Common myeloid progenitor, CD34-positive (primary cell): ENCODE results near the gene GPSM3.

ENCODE experiments used
- CTCF ChIA-PET: fragments of 350-600 bp; sonication (Branson Sonifier 250); formaldehyde crosslinking; loops from one replicate; lab custom pipeline; 2021; ENCODE audit warnings: antibody characterized with exemption; lab: Charles Lee
- POLR2A ChIA-PET: fragments of 350-600 bp; sonication (Branson Sonifier 250); formaldehyde crosslinking; loops from one replicate; lab custom pipeline; 2021; ENCODE audit warnings: antibody characterized with exemption; lab: Charles Lee
- DNase-seq, 3 donors: peaks; one replicate each; pipeline versions ENCODE4 v3.0.0 to v3.0.0-alpha.2; 2013
- H3K27ac ChIP-seq, 2 experiments: 1 replicate in 1 of 2; 2 replicates in 1 of 2; pipeline ENCODE4 v1.7.0; 2013; ENCODE audit warnings: inconsistent platforms in 2 of 2, low read length in 2 of 2, mild to moderate bottlenecking in 2 of 2, low read depth in 1 of 2, moderate library complexity in 1 of 2; ENCODE audit not compliant: severe bottlenecking in 2 of 2, insufficient read depth in 1 of 2, poor library complexity in 1 of 2
- H3K27me3 ChIP-seq, 5 experiments: replicated peaks in 2 of 5; 1 replicate in 3 of 5; 2 replicates in 2 of 5; pipeline versions ENCODE4 v1.6.1 to v1.7.0; 2013; ENCODE audit warnings: low read length in 4 of 5, mild to moderate bottlenecking in 2 of 5, moderate library complexity in 2 of 5, inconsistent platforms in 1 of 5; ENCODE audit not compliant: insufficient read depth in 5 of 5, control insufficient read depth in 4 of 5
- H3K36me3 ChIP-seq, 4 experiments: 1 replicate in 2 of 4; 2 replicates in 2 of 4; pipeline versions ENCODE4 v1.6.1 to v1.7.0; 2013; ENCODE audit warnings: low read length in 3 of 4, control low read depth in 1 of 4, mild to moderate bottlenecking in 1 of 4; ENCODE audit not compliant: control insufficient read depth in 4 of 4, insufficient read depth in 4 of 4
- H3K4me1 ChIP-seq, 4 experiments: 1 replicate in 3 of 4; 2 replicates in 1 of 4; pipeline versions ENCODE4 v1.6.1 to v1.7.1; 2013; ENCODE audit warnings: low read length in 3 of 4, mild to moderate bottlenecking in 3 of 4, control low read depth in 1 of 4, inconsistent platforms in 1 of 4, moderate library complexity in 1 of 4; ENCODE audit not compliant: control insufficient read depth in 4 of 4, insufficient read depth in 4 of 4; ENCODE audit errors: control extremely low read depth in 1 of 4
- H3K4me3 ChIP-seq, 7 experiments: 1 replicate in 4 of 7; 2 replicates in 3 of 7; pipeline versions ENCODE4 v1.5.1 to v1.7.0; 2013; ENCODE audit warnings: mild to moderate bottlenecking in 7 of 7, low read length in 6 of 7, moderate library complexity in 6 of 7, inconsistent platforms in 2 of 7, low read depth in 2 of 7, control low read depth in 1 of 7; ENCODE audit not compliant: insufficient read depth in 4 of 7, control insufficient read depth in 1 of 7; ENCODE audit errors: extremely low read depth in 1 of 7
- H3K9me3 ChIP-seq, 5 experiments: 1 replicate in 4 of 5; 2 replicates in 1 of 5; pipeline versions ENCODE4 v1.6.1 to v1.7.1; 2013; ENCODE audit warnings: low read length in 4 of 5, mild to moderate bottlenecking in 2 of 5, inconsistent platforms in 1 of 5, low read depth in 1 of 5, moderate library complexity in 1 of 5; ENCODE audit not compliant: control insufficient read depth in 4 of 5, insufficient read depth in 2 of 5; ENCODE audit errors: control extremely low read depth in 1 of 5
- WGBS: methylation state at CpG from one replicate; pipeline ENCODE4 v1.1.5; 2013; ENCODE audit not compliant: insufficient coverage; 5-methylcytosine and 5-hydroxymethylcytosine counted together

Gene GPSM3

DNA sequence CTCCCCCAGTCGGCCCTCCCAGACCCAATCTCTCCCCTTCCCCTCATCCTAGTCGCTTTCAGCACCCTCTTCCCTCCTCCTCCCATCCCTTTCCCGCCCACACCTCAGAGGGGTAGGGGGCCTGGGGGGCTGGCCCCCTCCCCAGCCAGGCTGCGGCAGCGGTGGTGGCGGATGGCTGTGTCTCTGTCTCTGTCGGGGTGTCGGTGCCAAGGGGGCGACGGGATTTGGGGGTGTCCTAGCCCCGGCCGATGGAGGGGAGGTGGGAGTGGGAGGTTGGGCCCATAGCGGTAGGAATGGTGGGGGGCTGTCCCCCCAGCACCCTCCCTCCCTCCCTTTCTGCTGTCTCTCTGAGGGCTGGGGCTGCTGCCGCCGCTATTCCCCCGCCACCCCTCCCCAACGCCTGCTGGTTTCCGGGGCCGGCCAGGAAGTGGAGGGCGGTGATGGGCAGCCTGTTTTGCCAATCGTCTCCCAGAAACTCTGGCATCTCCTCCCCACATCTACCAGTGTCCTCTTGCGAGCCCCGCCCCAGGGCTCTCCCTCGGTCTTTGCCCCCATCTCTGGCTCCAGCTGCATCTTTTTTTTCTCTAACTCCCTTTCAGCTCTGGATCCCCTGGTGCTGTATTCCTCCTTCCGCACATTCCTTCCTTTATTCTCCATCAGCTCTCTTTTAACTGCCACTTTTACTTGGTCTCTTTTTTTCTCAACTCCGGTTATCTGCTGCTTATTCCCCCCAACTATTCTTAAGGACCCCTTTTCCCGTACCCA is 16.6 kb downstream of the GPSM3 start, which contains the start of gene AGPAT1:
Gene AGPAT1, minus strand, starts transcription at position 374 of the 765 bp plus-strand sequence. CDS start 4,588 bp downstream, outside the sequence.
- 7% methylated on average over 8 of the region's 27 CpGs for WGBS
- peaks cover 21 to 58% (median 48%) of the 10 kb centered on the region in 4 experiments for H3K4me1 ChIP-seq
- H3K9me3 ChIP-seq, result no peaks in the 10 kb centered on the region
- peak; percentile 96 to 98 (median 96) for DNase-seq
- CTCF ChIA-PET, result interaction anchor here (1.0 to 1.3 kb wide), 2 partner anchors 28 to 40 kb away, joined by 3 read pairs; no protein-coding TSS in a partner anchor
- peak within 1 kb of the TSS; percentile 46 to 94 (median 83) for H3K4me3 ChIP-seq
- H3K27ac ChIP-seq, result peak within 1 kb of the TSS; percentile 93 to 95
- POLR2A ChIA-PET, result interaction anchor here (2.1 kb wide), 1 partner anchor 20 kb away, joined by 6 read pairs; no protein-coding TSS in a partner anchor
- peaks cover 2 to 17% (median 11%) of the 10 kb centered on the region in 4 experiments for H3K36me3 ChIP-seq
- H3K27me3 ChIP-seq, result no peaks in the 10 kb centered on the region

DNA sequence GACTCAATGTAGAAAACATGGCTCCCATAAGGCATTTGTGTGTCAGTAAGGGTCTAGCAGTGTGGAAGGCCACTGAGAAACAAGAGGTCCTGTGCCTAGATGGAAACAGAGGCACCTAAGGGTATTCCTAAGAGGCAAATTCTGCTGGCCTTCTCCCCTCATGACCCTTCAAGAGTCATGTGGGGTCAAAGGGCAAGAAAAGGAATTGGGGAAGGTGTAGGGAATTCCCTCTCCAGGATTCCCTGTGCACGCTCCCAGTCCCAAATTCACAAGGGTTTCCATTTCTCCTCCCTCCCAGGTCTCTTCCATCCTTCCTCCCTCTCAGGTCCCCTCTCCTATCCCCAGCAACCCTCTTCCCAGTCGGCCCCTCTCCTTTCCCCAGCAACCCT is 17.1 kb downstream of the GPSM3 start:
- CTCF ChIA-PET, result no interaction called here
- Histone ChIP-seq H3K27me3 (no peaks in the 10 kb centered on the region), H3K9me3 (no peaks in the 10 kb centered on the region), H3K36me3 (peaks cover 2 to 18% (median 13%) of the 10 kb centered on the region in 4 experiments), H3K4me1 (peaks cover 21 to 58% (median 48%) of the 10 kb centered on the region in 4 experiments), H3K4me3 (peak overlapping the region; percentile 46 to 94 (median 83)), H3K27ac (peak overlapping the region; percentile 81 to 92)
- no peak for DNase-seq
- POLR2A ChIA-PET, result no interaction called here
- WGBS, result 40% methylated on average over 2 of the region's 2 CpGs

DNA sequence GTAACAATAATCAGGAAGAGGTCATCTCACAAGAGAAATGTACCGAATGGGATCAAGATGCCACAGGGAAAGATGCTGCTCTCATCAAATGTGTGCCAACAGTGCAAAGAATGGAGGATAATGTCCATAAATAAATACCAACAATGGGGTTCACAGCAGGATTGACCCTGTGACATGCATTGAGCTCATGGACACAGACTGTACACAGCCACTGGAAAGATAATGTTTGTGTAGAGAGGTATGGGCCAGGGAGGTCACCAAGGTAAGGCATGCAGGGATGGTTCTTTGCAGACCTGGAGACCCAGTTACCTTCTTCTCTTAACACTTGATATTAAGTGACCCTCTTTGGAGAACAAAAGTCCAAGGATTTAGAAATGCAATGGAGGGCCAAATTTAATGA is 18.0 kb downstream of the GPSM3 start:
- Histone ChIP-seq H3K4me3 (peak overlapping the region in 1 of 7 experiments; percentile 85), H3K9me3 (no peaks in the 10 kb centered on the region), H3K36me3 (peaks cover 6 to 21% (median 14%) of the 10 kb centered on the region in 4 experiments), H3K27me3 (no peaks in the 10 kb centered on the region), H3K27ac (no peak overlapping the region), H3K4me1 (peaks cover 21 to 51% (median 41%) of the 10 kb centered on the region in 4 experiments)
- ChIA-PET POLR2A (no interaction called here), CTCF (no interaction called here)
- WGBS, result 100% methylated on average over 1 of the region's 1 CpG
- no peak for DNase-seq

DNA sequence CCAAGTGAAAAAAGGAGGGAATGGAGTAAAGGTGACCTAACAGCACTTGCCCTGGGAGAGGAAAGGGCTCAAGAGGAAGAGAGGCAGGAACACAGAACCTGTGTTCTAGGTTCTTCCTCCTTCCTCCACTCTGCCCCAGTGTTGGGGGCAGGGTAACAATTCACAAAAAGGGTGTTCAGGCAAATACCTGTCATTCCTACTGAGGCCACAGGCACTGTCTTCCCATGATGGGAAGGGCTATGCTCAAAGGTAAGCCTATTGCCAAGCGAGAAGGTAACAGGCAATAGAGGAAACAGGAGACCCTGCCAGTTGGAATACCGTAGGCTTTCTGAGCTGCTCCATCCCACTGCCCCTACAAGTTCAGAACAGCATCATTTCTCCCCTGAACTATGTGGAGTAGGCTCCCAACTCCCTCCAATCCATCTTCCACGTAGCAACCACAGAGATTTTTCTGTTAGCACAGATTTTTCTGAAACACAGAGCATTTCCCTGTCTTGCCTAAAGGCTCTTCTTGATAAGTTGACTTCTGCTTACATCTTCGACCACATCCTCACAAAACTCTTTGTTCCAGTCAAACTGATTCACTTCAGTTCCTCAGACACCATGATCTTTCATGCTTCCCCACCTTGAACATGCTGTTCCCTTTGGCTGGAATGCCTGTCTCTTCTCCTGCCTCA is 19.3 kb downstream of the GPSM3 start:
- Histone ChIP-seq H3K4me1 (peaks cover 15 to 42% (median 32%) of the 10 kb centered on the region in 4 experiments), H3K9me3 (no peaks in the 10 kb centered on the region), H3K27ac (peak overlapping the region in 1 of 2 experiments; percentile 28), H3K4me3 (no peak overlapping the region), H3K36me3 (peaks cover 6 to 32% (median 21%) of the 10 kb centered on the region in 4 experiments), H3K27me3 (no peaks in the 10 kb centered on the region)
- DNase-seq, result no peak
- ChIA-PET CTCF (interaction anchor here (1.0 to 1.1 kb wide), 2 partner anchors 9 to 18 kb away, joined by 3 read pairs; partner anchors contain the start of gene EGFL8), POLR2A (no interaction called here)
- 81% methylated on average over 4 of the region's 4 CpGs for WGBS

DNA sequence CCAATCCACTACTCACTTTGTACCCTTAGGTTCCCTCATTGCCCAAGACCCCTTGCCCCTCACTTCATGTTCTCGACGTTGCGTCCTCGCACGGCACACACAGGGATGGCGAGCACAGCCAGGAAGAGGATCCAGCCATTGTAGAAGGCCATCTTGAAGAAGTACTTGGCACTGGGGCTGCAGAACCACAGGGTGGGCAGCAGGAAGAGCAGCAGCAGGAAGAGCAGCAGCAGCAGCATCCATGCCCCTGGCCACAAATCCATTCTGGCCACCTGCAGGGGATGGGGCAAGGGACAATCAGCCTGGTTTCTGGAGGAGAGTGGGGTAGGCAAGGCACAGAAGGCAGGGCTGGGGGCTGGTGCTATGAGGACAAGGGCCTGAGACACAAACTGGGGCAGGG is 21.2 kb downstream of the GPSM3 start:
- Histone ChIP-seq H3K36me3 (peaks cover 10 to 50% (median 34%) of the 10 kb centered on the region in 4 experiments), H3K27me3 (no peaks in the 10 kb centered on the region), H3K27ac (no peak overlapping the region), H3K9me3 (no peaks in the 10 kb centered on the region), H3K4me1 (peaks cover 5 to 28% (median 19%) of the 10 kb centered on the region in 4 experiments), H3K4me3 (no peak overlapping the region)
- ChIA-PET POLR2A (no interaction called here), CTCF (interaction anchor here (1.6 kb wide), 1 partner anchor 13 kb away, joined by 3 read pairs; no protein-coding TSS in a partner anchor)
- 100% methylated on average over 6 of the region's 6 CpGs for WGBS
- DNase-seq, result no peak

- ChIA-PET CTCF (interaction anchor here (0.8 to 1.9 kb wide), 5 partner anchors 9 to 23 kb away, joined by 3 to 7 read pairs (median 3); partner anchors contain the start of gene GPSM3), POLR2A (no interaction called here)
- Histone ChIP-seq H3K27ac (no peak overlapping the region), H3K4me1 (peaks cover 3 to 22% (median 12%) of the 10 kb centered on the region in 4 experiments), H3K36me3 (peaks cover 13 to 58% (median 34%) of the 10 kb centered on the region in 4 experiments), H3K9me3 (no peaks in the 10 kb centered on the region), H3K27me3 (no peaks in the 10 kb centered on the region), H3K4me3 (no peak overlapping the region)
- DNase-seq, result no peak
- 97% methylated on average over 6 of the region's 11 CpGs for WGBS
Observed at GRCh38 chr6:32170294-32170693, 22.1 kb downstream of the GPSM3 start.
